Body of pancreas (tissue), 4 donors: Measurements from ENCODE around the gene MOGAT1.

Experiments
- POLR2A ChIP-seq, 3 donors: fragments of 450-650 bp; IDR thresholded peaks; one replicate each; pipeline ENCODE4 v1.6.1; 2016; ENCODE audit warnings: antibody characterized with exemption in 3 of 3, mild to moderate bottlenecking in 2 of 3
- TF ChIP-seq, protein P1 (sequence below), 7 experiments: fragments of 450-650 bp in 4 of 7; fragments of 200-600 bp in 3 of 7; sonication (generic) in 3 of 7; IDR thresholded peaks; one replicate each; pipeline ENCODE4 v1.5.1; 2016 to 2019; ENCODE audit warnings: antibody characterized with exemption in 7 of 7

DNA sequence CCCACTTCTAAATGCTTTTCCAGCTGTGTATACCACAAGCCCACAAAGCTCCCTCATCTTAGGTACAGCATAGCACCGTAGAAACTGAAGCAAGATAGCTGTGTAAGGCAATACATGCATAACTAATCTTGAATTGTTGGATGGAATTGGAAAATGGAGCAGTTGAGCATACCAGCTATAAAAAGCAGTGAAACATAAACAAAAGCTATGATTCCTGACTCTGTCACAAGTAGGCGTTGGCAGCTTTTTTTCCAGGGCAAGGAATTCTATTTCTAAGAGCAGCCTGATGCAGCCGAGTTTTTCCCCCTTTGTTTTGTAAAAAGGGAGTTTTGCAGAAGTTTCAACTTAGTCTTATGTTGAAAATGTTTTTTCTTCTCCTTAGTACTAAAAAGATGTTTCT, 32.4 kb downstream of the MOGAT1 start:
- TF ChIP-seq POLR2A (IDR thresholded peaks at IDR 0.05) = no peak
- TF ChIP-seq, protein P1, sequence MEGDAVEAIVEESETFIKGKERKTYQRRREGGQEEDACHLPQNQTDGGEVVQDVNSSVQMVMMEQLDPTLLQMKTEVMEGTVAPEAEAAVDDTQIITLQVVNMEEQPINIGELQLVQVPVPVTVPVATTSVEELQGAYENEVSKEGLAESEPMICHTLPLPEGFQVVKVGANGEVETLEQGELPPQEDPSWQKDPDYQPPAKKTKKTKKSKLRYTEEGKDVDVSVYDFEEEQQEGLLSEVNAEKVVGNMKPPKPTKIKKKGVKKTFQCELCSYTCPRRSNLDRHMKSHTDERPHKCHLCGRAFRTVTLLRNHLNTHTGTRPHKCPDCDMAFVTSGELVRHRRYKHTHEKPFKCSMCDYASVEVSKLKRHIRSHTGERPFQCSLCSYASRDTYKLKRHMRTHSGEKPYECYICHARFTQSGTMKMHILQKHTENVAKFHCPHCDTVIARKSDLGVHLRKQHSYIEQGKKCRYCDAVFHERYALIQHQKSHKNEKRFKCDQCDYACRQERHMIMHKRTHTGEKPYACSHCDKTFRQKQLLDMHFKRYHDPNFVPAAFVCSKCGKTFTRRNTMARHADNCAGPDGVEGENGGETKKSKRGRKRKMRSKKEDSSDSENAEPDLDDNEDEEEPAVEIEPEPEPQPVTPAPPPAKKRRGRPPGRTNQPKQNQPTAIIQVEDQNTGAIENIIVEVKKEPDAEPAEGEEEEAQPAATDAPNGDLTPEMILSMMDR (IDR thresholded peaks at IDR 0.05) = no peak
